ENCODE results near the gene SMARCD3. TPM values are rescaled to one million over a fixed set of nuclear protein-coding genes. Genes with fewer than 3 reads are reported as not detected.
A peak's percentile ranks its signal among the peaks of the same experiment; 100 is the strongest.

The SMARCD3 gene
- total RNA-seq, 6 experiments from 2014 or later: 28.0 to 32.9 (median 31.2) TPM

DNA sequence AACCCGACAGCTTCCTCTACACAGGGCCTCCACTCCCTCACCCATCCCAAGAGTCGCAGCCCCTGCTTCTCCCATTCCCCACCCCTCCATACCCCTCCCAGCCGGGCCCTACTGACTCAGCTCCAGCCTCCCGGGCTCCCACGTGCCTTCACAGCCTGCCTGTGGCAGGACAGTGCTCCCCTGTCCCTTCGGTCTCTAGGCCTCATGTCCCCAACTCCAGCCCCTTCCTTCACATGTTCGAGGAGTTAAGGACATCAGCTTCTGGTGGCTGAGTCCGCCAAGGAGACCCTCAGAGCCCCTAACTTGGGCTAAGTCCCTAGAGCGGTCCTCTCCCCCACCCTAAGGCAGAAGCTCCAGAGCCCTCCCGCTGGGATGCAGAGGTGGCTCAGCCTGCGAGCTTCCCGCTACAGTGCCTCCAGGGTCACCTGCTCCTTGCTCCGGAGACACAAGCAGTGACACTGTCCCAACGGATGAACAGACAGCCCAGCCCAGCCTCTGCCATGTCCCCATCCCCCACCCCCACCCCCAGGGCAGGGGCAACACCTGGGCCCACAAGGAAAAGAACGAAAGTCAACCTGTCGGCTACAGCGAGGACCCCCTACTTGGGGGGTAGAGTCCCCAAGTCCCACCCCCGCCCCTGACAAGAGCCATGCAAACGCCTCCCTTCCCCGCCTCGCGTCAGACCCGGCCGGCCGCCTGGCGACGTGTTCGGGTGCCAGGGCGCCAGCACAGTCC lies 716 bp downstream of the SMARCD3 start:
- Mint-ChIP-seq H3K4me1 (ENCODE audit: low read depth) (peaks cover 52% of the 10 kb centered on the region), H3K4me3 (peak overlapping the region; percentile 95), H3K36me3 (ENCODE audit: low read depth) (no peaks in the 10 kb centered on the region), H3K27me3 (ENCODE audit: insufficient read depth) (peaks cover 6% of the 10 kb centered on the region), H3K9me3 (no peaks in the 10 kb centered on the region), H3K27ac (peak overlapping the region; percentile 85)
- DNase-seq: no peak
- TF ChIP-seq, protein P1, sequence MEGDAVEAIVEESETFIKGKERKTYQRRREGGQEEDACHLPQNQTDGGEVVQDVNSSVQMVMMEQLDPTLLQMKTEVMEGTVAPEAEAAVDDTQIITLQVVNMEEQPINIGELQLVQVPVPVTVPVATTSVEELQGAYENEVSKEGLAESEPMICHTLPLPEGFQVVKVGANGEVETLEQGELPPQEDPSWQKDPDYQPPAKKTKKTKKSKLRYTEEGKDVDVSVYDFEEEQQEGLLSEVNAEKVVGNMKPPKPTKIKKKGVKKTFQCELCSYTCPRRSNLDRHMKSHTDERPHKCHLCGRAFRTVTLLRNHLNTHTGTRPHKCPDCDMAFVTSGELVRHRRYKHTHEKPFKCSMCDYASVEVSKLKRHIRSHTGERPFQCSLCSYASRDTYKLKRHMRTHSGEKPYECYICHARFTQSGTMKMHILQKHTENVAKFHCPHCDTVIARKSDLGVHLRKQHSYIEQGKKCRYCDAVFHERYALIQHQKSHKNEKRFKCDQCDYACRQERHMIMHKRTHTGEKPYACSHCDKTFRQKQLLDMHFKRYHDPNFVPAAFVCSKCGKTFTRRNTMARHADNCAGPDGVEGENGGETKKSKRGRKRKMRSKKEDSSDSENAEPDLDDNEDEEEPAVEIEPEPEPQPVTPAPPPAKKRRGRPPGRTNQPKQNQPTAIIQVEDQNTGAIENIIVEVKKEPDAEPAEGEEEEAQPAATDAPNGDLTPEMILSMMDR (IDR thresholded peaks at IDR 0.05): no peak

DNA sequence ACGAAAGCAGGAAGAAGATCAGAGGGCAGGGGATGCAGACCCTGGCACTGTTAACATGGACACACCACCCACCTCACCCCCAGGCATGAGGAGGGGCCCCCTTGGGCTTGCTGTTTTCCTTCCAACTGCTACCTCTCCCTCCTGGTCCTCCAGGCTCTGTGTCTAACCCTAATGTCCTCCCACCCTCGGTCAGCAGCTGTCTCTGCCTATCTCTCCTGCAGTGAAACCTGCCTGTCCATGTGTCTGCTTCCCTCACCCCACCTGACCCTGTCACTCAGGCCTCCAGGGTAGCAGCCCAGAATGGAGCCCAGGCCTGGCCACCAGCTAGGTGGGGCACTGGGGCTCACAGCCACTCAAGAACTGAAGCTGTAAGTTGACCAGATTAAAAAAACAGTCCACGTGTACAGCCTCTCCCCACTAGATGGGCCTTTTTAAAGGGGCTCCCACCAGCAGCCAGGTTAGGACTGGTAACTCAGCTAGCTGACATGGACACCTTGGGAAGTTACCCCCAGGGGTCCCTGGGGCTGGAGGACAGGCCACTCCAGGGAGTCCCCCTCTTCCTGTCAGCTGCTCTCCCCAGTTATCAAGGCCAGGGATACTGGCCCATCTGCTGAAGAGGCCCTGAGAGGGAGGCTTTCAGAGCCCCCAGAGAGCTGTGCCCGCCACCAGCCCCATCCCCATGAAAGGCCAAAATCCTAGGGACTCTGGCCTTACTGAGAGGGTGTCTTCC lies 1.5 kb downstream of the SMARCD3 start:
- H3K27ac Mint-ChIP-seq: peak overlapping the region; percentile 85
- H3K4me3 Mint-ChIP-seq: peak overlapping the region; percentile 95
- TF ChIP-seq, protein P1 (IDR thresholded peaks at IDR 0.05): no peak
- no peaks in the 10 kb centered on the region for H3K36me3 Mint-ChIP-seq (ENCODE audit: low read depth)
- DNase-seq: no peak
- H3K9me3 Mint-ChIP-seq: no peaks in the 10 kb centered on the region
- peaks cover 45% of the 10 kb centered on the region for H3K4me1 Mint-ChIP-seq (ENCODE audit: low read depth)
- H3K27me3 Mint-ChIP-seq (ENCODE audit: insufficient read depth): peaks cover 7% of the 10 kb centered on the region

DNA sequence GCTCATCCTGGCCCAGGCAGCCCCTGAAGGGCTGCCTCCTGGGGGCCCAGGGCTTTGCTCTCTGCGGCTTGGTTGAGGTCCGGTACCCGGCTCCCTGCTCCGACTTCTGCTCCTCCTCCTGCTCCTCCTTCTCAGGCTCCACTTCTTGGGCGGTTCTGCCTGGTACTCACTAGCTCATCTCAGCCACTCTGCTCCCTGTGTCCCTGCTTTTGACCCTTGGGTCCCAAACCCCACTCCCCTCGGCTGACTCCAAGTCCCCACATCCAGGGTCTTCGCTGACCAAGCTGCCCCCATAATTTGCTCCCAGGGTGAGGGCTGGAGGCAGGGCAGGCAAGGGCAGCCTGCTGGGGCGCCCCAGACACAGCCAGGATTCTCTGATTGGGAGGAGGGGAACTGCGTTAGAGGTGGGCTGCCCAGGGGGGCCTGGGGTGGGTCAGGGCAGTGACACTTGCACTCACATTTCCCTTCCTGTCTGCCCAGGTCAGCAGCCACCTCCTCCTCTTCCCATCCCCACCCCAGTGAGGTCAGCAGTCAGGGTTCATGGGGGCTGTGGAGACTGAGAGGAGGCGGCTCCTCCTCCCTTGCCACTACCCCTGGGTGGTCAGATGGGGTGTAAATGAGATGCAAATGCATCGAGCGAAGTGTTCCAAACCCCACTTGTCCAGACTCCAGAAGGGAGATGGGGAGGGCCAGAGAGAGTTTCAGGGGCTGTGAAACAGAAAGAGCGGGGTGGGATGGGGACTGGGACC lies 2.2 kb downstream of the SMARCD3 start:
- Mint-ChIP-seq H3K27me3 (ENCODE audit: insufficient read depth) (peaks cover 7% of the 10 kb centered on the region), H3K4me3 (peak overlapping the region; percentile 95), H3K36me3 (ENCODE audit: low read depth) (no peaks in the 10 kb centered on the region), H3K4me1 (ENCODE audit: low read depth) (peaks cover 43% of the 10 kb centered on the region), H3K9me3 (no peaks in the 10 kb centered on the region), H3K27ac (peak overlapping the region; percentile 85; the same call in 1 of the 2 replicates)
- DNase-seq: no peak
- TF ChIP-seq, protein P1 (IDR thresholded peaks at IDR 0.05): no peak

DNA sequence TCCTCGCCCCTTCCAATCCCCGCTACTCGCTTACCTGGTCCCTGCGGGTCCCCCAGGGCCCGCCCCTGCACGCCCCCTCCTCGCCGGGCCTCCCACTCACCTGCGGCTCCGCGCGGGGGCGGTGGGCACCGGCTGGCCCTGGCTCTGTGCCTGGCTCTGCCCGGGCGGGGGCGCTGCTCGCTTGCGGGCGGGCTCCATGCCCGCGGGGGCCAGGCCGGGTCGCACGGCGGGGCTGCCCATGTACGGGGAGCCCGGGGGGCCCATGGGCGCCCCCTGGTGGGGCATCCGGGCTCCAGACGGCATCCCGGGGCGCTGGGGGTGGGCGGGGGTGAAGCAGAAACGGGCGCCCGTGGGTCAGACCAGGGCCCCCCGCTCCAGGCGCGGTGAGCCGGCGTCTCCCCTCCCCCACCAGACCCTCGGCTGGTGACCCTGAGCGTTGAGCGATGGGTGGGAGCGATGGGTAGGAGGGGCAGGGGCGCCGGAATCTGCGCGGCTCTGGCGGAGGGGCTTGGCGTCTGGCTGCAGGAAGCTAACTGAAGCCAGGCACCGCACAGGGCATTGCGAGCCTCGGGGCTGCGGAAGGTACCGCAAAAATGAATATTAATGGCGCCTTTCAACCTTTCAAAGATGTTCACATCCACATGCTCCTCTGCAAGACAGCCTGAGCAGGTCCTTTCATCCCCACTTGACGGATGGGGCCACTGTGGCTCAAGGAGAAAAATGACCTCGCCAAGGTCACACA lies 3.0 kb downstream of the SMARCD3 start:
- peak overlapping the region; percentile 85; the same call in 1 of the 2 replicates for H3K27ac Mint-ChIP-seq
- peak overlapping the region; percentile 95 for H3K4me3 Mint-ChIP-seq
- H3K9me3 Mint-ChIP-seq: no peaks in the 10 kb centered on the region
- H3K36me3 Mint-ChIP-seq (ENCODE audit: low read depth): peaks cover 2% of the 10 kb centered on the region; the same call in 1 of the 2 replicates
- H3K4me1 Mint-ChIP-seq (ENCODE audit: low read depth): peaks cover 35% of the 10 kb centered on the region
- TF ChIP-seq, protein P1 (IDR thresholded peaks at IDR 0.05): peak; percentile 89
- peaks cover 7% of the 10 kb centered on the region for H3K27me3 Mint-ChIP-seq (ENCODE audit: insufficient read depth)
- DNase-seq: no peak

DNA sequence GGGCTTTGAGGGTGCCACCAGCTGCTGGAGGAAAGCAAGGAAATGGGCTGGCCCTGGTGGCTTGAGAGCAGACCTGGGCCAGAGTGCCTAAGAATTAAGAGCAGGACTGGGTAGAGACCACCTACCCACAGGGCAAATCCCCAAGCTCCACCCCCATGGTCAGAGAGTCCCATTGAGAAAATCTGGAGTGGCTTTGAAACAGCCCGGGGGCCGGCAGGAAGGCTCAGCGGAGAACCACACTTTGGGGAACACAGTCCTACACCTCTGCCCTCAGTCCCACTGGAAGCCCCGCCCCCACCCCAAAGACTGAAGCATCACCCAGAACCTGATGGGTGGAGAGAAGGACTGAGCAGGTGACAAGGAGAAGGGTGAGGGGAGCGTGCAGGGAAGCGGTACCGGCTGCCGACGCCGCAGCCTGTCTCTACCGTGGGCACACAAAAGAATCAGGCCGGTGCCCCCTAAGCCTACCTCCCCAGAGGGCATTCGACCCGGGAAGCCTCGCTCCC lies 3.6 kb downstream of the SMARCD3 start:
- Mint-ChIP-seq H3K9me3 (no peaks in the 10 kb centered on the region), H3K36me3 (ENCODE audit: low read depth) (peaks cover 7% of the 10 kb centered on the region; the same call in 1 of the 2 replicates), H3K4me3 (peak overlapping the region; percentile 36; the same call in 1 of the 2 replicates), H3K4me1 (ENCODE audit: low read depth) (peaks cover 29% of the 10 kb centered on the region), H3K27me3 (ENCODE audit: insufficient read depth) (peaks cover 7% of the 10 kb centered on the region), H3K27ac (no peak overlapping the region)
- TF ChIP-seq, protein P1 (IDR thresholded peaks at IDR 0.05): no peak
- DNase-seq: no peak

Measured in HFFc6 (cell line).